Measurements from ENCODE around the gene RUFY4.

Gene RUFY4

DNA sequence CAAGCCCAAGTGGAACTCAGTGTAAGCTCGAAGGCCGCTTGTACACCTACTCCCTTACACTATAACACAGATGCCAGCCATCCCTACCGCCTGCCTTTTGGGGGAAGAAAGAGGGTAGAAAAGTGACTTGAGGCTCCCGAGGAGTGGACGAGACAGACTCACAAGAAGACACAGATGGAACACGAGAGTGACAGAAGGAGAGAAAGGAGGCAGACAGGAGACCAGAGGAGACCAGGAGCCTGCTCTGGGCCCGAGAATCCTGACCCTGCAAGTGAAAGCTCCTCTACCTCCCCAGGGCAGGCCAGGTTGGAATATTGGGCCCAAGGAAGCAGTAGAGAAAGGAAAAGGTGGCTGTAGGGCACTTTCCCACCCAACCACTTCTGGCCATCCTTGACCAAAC is 42.8 kb upstream of the RUFY4 start:
- Histone ChIP-seq H3K36me3 (ENCODE audit: control insufficient read depth, insufficient read depth, low read length, severe bottlenecking) (no peaks in the 10 kb centered on the region), H3K4me1 (ENCODE audit: control insufficient read depth, insufficient read depth, low read length) (peaks cover 11% of the 10 kb centered on the region), H3K27me3 (replicated peaks; ENCODE audit: control insufficient read depth, insufficient read depth, low read length) (peaks cover 7% of the 10 kb centered on the region), H3K9ac (ENCODE audit: low read length) (no peak overlapping the region), H3K4me3 (ENCODE audit: low read length) (no peak overlapping the region), H3K9me3 (ENCODE audit: control insufficient read depth, low read length) (no peaks in the 10 kb centered on the region)
- no peak for DNase-seq (ENCODE audit: low read depth)

- Histone ChIP-seq H3K36me3 (ENCODE audit: control insufficient read depth, insufficient read depth, low read length, severe bottlenecking) (no peaks in the 10 kb centered on the region), H3K9ac (ENCODE audit: low read length) (no peak overlapping the region), H3K4me3 (ENCODE audit: low read length) (no peak overlapping the region), H3K9me3 (ENCODE audit: control insufficient read depth, low read length) (no peaks in the 10 kb centered on the region), H3K27me3 (replicated peaks; ENCODE audit: control insufficient read depth, insufficient read depth, low read length) (peaks cover 7% of the 10 kb centered on the region), H3K4me1 (ENCODE audit: control insufficient read depth, insufficient read depth, low read length) (peaks cover 11% of the 10 kb centered on the region)
- DNase-seq (ENCODE audit: low read depth): no peak
Observed at GRCh38 chr2:218026676-218027425, 42.2 kb upstream of the RUFY4 start.

- H3K4me1 ChIP-seq (ENCODE audit: control insufficient read depth, insufficient read depth, low read length): peaks cover 11% of the 10 kb centered on the region
- DNase-seq (ENCODE audit: low read depth): no peak
- no peak overlapping the region for H3K4me3 ChIP-seq (ENCODE audit: low read length)
- no peak overlapping the region for H3K9ac ChIP-seq (ENCODE audit: low read length)
- peaks cover 7% of the 10 kb centered on the region for H3K27me3 ChIP-seq (replicated peaks; ENCODE audit: control insufficient read depth, insufficient read depth, low read length)
- H3K36me3 ChIP-seq (ENCODE audit: control insufficient read depth, insufficient read depth, low read length, severe bottlenecking): no peaks in the 10 kb centered on the region
- H3K9me3 ChIP-seq (ENCODE audit: control insufficient read depth, low read length): no peaks in the 10 kb centered on the region
Observed at GRCh38 chr2:218027426-218028188, 41.4 kb upstream of the RUFY4 start.

GRCh38 chr2:218028189-218028495 is 40.9 kb upstream of the RUFY4 start:
- H3K4me3 ChIP-seq (ENCODE audit: low read length): no peak overlapping the region
- H3K36me3 ChIP-seq (ENCODE audit: control insufficient read depth, insufficient read depth, low read length, severe bottlenecking): no peaks in the 10 kb centered on the region
- H3K9ac ChIP-seq (ENCODE audit: low read length): no peak overlapping the region
- no peaks in the 10 kb centered on the region for H3K9me3 ChIP-seq (ENCODE audit: control insufficient read depth, low read length)
- peaks cover 7% of the 10 kb centered on the region for H3K27me3 ChIP-seq (replicated peaks; ENCODE audit: control insufficient read depth, insufficient read depth, low read length)
- DNase-seq (ENCODE audit: low read depth): no peak
- peaks cover 11% of the 10 kb centered on the region for H3K4me1 ChIP-seq (ENCODE audit: control insufficient read depth, insufficient read depth, low read length)

GRCh38 chr2:218028562-218029348 is 40.3 kb upstream of the RUFY4 start:
- Histone ChIP-seq H3K4me1 (ENCODE audit: control insufficient read depth, insufficient read depth, low read length) (peaks cover 11% of the 10 kb centered on the region), H3K9me3 (ENCODE audit: control insufficient read depth, low read length) (no peaks in the 10 kb centered on the region), H3K36me3 (ENCODE audit: control insufficient read depth, insufficient read depth, low read length, severe bottlenecking) (no peaks in the 10 kb centered on the region), H3K9ac (ENCODE audit: low read length) (no peak overlapping the region), H3K4me3 (ENCODE audit: low read length) (no peak overlapping the region), H3K27me3 (replicated peaks; ENCODE audit: control insufficient read depth, insufficient read depth, low read length) (peaks cover 1% of the 10 kb centered on the region)
- DNase-seq (ENCODE audit: low read depth): no peak

DNA sequence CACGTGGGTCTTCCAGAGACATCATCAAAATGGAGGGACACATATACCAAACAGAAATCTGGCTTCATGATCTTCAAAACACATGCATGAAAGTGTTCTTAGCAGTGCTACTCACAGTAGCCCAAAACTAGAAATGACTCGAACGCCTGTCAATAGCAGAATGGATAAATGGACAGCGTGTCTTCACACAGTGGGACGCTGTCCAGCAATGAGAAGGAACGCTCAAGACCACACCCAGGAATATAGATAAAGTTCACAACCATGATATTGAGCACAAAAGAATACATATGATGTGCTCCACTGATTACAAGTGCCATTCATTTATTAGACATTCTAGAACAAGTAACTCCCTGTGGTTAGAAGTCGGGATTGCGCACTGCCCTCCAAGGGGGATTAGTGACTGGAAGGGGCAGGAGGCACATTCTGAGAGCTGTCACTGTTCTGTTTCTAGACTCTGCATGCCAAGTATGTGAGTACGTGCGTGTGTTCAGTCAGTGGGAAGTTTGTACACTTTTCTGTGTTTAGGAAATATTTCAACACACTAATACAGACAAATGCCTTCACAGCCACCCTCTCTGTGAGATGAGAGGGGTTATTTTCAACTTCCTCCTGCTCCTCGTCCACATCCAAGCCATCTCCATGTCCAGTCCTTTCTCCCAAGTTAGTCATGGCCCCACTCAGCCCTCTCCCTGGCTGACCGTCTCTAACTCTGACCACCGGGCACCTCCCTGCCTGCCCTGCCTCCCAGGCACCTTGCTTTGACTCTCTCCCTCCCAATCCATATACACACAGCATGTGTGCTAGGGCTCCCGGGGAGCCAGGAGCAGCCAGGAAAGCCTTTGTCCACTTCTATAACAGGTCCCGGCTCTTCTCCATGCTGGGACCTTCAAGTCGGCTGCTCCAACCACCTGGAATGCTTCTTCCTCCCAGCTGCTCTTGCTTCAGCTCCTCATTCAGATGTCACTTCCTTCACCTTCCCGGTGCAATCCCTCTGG is 39.4 kb upstream of the RUFY4 start:
- Histone ChIP-seq H3K36me3 (ENCODE audit: control insufficient read depth, insufficient read depth, low read length, severe bottlenecking) (no peaks in the 10 kb centered on the region), H3K9me3 (ENCODE audit: control insufficient read depth, low read length) (no peaks in the 10 kb centered on the region), H3K4me1 (ENCODE audit: control insufficient read depth, insufficient read depth, low read length) (peaks cover 7% of the 10 kb centered on the region), H3K27me3 (replicated peaks; ENCODE audit: control insufficient read depth, insufficient read depth, low read length) (no peaks in the 10 kb centered on the region), H3K4me3 (ENCODE audit: low read length) (no peak overlapping the region), H3K9ac (ENCODE audit: low read length) (no peak overlapping the region)
- DNase-seq (ENCODE audit: low read depth): no peak

- Histone ChIP-seq H3K4me3 (ENCODE audit: low read length) (no peak overlapping the region), H3K27me3 (replicated peaks; ENCODE audit: control insufficient read depth, insufficient read depth, low read length) (no peaks in the 10 kb centered on the region), H3K9me3 (ENCODE audit: control insufficient read depth, low read length) (no peaks in the 10 kb centered on the region), H3K36me3 (ENCODE audit: control insufficient read depth, insufficient read depth, low read length, severe bottlenecking) (no peaks in the 10 kb centered on the region), H3K4me1 (ENCODE audit: control insufficient read depth, insufficient read depth, low read length) (peaks cover 7% of the 10 kb centered on the region), H3K9ac (ENCODE audit: low read length) (no peak overlapping the region)
- DNase-seq (ENCODE audit: low read depth): no peak
Observed at GRCh38 chr2:218030409-218031195, 38.5 kb upstream of the RUFY4 start.

DNA sequence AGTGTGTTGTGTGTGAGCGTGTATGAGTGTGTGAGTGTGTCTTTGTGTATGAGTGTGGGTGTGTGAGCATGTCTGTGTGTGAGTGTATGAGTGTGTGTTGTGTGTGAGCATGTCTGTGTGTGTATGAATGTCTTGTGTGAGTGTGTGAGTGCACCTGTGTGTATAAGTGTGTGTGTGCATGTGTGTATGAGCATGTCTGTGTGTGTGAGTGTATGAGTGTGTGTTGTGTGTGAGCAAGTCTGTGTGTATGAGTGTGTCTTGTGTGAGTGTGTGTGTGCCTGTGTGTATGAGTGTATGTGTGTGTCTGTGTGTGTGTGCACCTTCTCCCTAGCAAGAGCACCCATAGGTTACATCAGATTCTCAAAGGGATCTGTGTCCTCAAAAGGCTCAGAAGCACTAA is 37.8 kb upstream of the RUFY4 start:
- H3K4me3 ChIP-seq (ENCODE audit: low read length): no peak overlapping the region
- H3K9ac ChIP-seq (ENCODE audit: low read length): no peak overlapping the region
- H3K9me3 ChIP-seq (ENCODE audit: control insufficient read depth, low read length): no peaks in the 10 kb centered on the region
- H3K27me3 ChIP-seq (replicated peaks; ENCODE audit: control insufficient read depth, insufficient read depth, low read length): no peaks in the 10 kb centered on the region
- DNase-seq (ENCODE audit: low read depth): no peak
- no peaks in the 10 kb centered on the region for H3K36me3 ChIP-seq (ENCODE audit: control insufficient read depth, insufficient read depth, low read length, severe bottlenecking)
- peaks cover 7% of the 10 kb centered on the region for H3K4me1 ChIP-seq (ENCODE audit: control insufficient read depth, insufficient read depth, low read length)

- H3K4me3 ChIP-seq (ENCODE audit: low read length): no peak overlapping the region
- no peak for DNase-seq (ENCODE audit: low read depth)
Observed at GRCh38 chr2:218031771-218032257, 37.2 kb upstream of the RUFY4 start.

More at GRCh38 chr2:218031771-218032257, 37.2 kb upstream of the RUFY4 start:
- H3K27me3 ChIP-seq (replicated peaks; ENCODE audit: control insufficient read depth, insufficient read depth, low read length): no peaks in the 10 kb centered on the region
- no peaks in the 10 kb centered on the region for H3K9me3 ChIP-seq (ENCODE audit: control insufficient read depth, low read length)
- no peaks in the 10 kb centered on the region for H3K36me3 ChIP-seq (ENCODE audit: control insufficient read depth, insufficient read depth, low read length, severe bottlenecking)
- peaks cover 7% of the 10 kb centered on the region for H3K4me1 ChIP-seq (ENCODE audit: control insufficient read depth, insufficient read depth, low read length)
- H3K9ac ChIP-seq (ENCODE audit: low read length): no peak overlapping the region

Data from adipocyte (in vitro differentiated cells).